ENCODE data around the gene NEURL1B.

Gene NEURL1B

GRCh38 chr5:172593721-172594235, 47.3 kb upstream of the NEURL1B start:
- no peaks in the 10 kb centered on the region for H3K36me3 ChIP-seq (ENCODE audit: control insufficient read depth in 2 of 2, insufficient read depth in 1 of 2, low read length in 2 of 2)
- ChIA-PET CTCF (interaction anchor here (0.5 to 1.1 kb wide), 3 partner anchors 10 to 114 kb away, joined by 3 to 4 read pairs (median 4); no protein-coding TSS in a partner anchor), POLR2A (no interaction called here)
- no peaks in the 10 kb centered on the region for H3K4me1 ChIP-seq (ENCODE audit: control insufficient read depth, insufficient read depth, low read length)
- TF ChIP-seq OVOL3 (tag by site-specific recombination; IDR thresholded peaks at IDR 0.05): no peak
- no peak for TF ChIP-seq ZNF302 (tag by site-specific recombination; IDR thresholded peaks at IDR 0.05; ENCODE audit: low read depth)
- no peak for TF ChIP-seq ZNF621 (tag by site-specific recombination; IDR thresholded peaks at IDR 0.05)
- no peak for TF ChIP-seq ZNF121 (tag by site-specific recombination; IDR thresholded peaks at IDR 0.05)
- H3K4me3 ChIP-seq (ENCODE audit: low read depth, low read length): no peak overlapping the region
- H3K9me3 ChIP-seq (ENCODE audit: control insufficient read depth, insufficient read depth, low read depth, low read length): no peaks in the 10 kb centered on the region
- no peak overlapping the region for H3K27ac ChIP-seq (ENCODE audit: extremely low read depth, low read depth, low read length)

GRCh38 chr5:172594431-172594830, 46.6 kb upstream of the NEURL1B start:
- ChIA-PET CTCF (interaction anchor here (0.6 to 1.1 kb wide), 2 partner anchors 9 to 13 kb away, joined by 4 read pairs; no protein-coding TSS in a partner anchor), POLR2A (no interaction called here)
- H3K9me3 ChIP-seq (ENCODE audit: control insufficient read depth, insufficient read depth, low read depth, low read length): no peaks in the 10 kb centered on the region
- H3K4me3 ChIP-seq (ENCODE audit: low read depth, low read length): no peak overlapping the region
- no peak overlapping the region for H3K27ac ChIP-seq (ENCODE audit: extremely low read depth, low read depth, low read length)
- TF ChIP-seq GLIS2 (tag by site-specific recombination; IDR thresholded peaks at IDR 0.05) (no peak), ZNF426 (tag by site-specific recombination; IDR thresholded peaks at IDR 0.05) (no peak), ZNF585B (tag by site-specific recombination; IDR thresholded peaks at IDR 0.05) (no peak), ZNF114 (tag by site-specific recombination; IDR thresholded peaks at IDR 0.05) (no peak), ZSCAN4 (tag by site-specific recombination; IDR thresholded peaks at IDR 0.05) (no peak), ZFP41 (tag by site-specific recombination; IDR thresholded peaks at IDR 0.05; ENCODE audit: borderline replicate concordance) (no peak), KLF10 (tag by site-specific recombination; IDR thresholded peaks at IDR 0.05) (no peak)
- H3K4me1 ChIP-seq (ENCODE audit: control insufficient read depth, insufficient read depth, low read length): no peaks in the 10 kb centered on the region
- H3K36me3 ChIP-seq (ENCODE audit: control insufficient read depth in 2 of 2, insufficient read depth in 1 of 2, low read length in 2 of 2): no peaks in the 10 kb centered on the region

- H3K4me1 ChIP-seq (ENCODE audit: control insufficient read depth, insufficient read depth, low read length): no peaks in the 10 kb centered on the region
- H3K27ac ChIP-seq (ENCODE audit: extremely low read depth, low read depth, low read length): no peak overlapping the region
- ChIA-PET CTCF (no interaction called here), POLR2A (no interaction called here)
- H3K9me3 ChIP-seq (ENCODE audit: control insufficient read depth, insufficient read depth, low read depth, low read length): no peaks in the 10 kb centered on the region
- H3K36me3 ChIP-seq (ENCODE audit: control insufficient read depth in 2 of 2, insufficient read depth in 1 of 2, low read length in 2 of 2): no peaks in the 10 kb centered on the region
- no peak overlapping the region for H3K4me3 ChIP-seq (ENCODE audit: low read depth, low read length)
- TF ChIP-seq ZNF529 (tag by site-specific recombination; IDR thresholded peaks at IDR 0.05; ENCODE audit: insufficient replicate concordance) (no peak), GLI4 (tag by site-specific recombination; IDR thresholded peaks at IDR 0.05) (no peak), MYNN (tag by site-specific recombination; IDR thresholded peaks at IDR 0.05; ENCODE audit: borderline replicate concordance) (no peak), ZBTB10 (tag by site-specific recombination; IDR thresholded peaks at IDR 0.05) (no peak), ZNF560 (tag by site-specific recombination; IDR thresholded peaks at IDR 0.05; ENCODE audit: borderline replicate concordance) (no peak), SCRT2 (tag by site-specific recombination; IDR thresholded peaks at IDR 0.05) (no peak), ZNF514 (tag by site-specific recombination; IDR thresholded peaks at IDR 0.05) (no peak), ZNF391 (tag by site-specific recombination; IDR thresholded peaks at IDR 0.05; ENCODE audit: borderline replicate concordance, low read depth) (no peak), ZNF2 (tag by site-specific recombination; IDR thresholded peaks at IDR 0.05) (no peak), ZNF10 (tag by site-specific recombination; IDR thresholded peaks at IDR 0.05) (no peak), ZNF610 (tag by site-specific recombination; IDR thresholded peaks at IDR 0.05; ENCODE audit: borderline replicate concordance) (no peak), ZNF785 (tag by site-specific recombination; IDR thresholded peaks at IDR 0.05) (no peak), ZNF132 (tag by site-specific recombination; IDR thresholded peaks at IDR 0.05; ENCODE audit: borderline replicate concordance) (no peak), TSHZ1 (tag by site-specific recombination; IDR thresholded peaks at IDR 0.05; ENCODE audit: borderline replicate concordance) (no peak)
These were observed 46.1 kb upstream of the NEURL1B start for GRCh38 chr5:172594867-172595466.
